Transverse colon (tissue), 4 donors: ENCODE measurements around the gene COX8A.

Experiments
- EP300 ChIP-seq: sonication (generic); formaldehyde crosslinking; IDR thresholded peaks from one replicate; pipeline ENCODE4 v1.6.1; 2017; ENCODE audit warnings: antibody characterized with exemption, low read depth
- POLR2A ChIP-seq: fragments of 450-650 bp; IDR thresholded peaks from one replicate; pipeline ENCODE4 v1.6.1; 2016; ENCODE audit warnings: antibody characterized with exemption, mild to moderate bottlenecking, moderate library complexity
- POLR2AphosphoS5 ChIP-seq, 3 donors: sonication (generic); formaldehyde crosslinking; IDR thresholded peaks; one replicate each; pipeline ENCODE4 v1.6.1; 2016; ENCODE audit warnings: antibody characterized with exemption in 3 of 3
- TF ChIP-seq, protein P1 (sequence below), 5 experiments: fragments of 200-600 bp in 3 of 5; fragments of 450-650 bp in 2 of 5; sonication (generic) in 3 of 5; IDR thresholded peaks; 1 replicate in 2 of 5; 2 replicates in 3 of 5; pipeline ENCODE4 v1.5.1; 2016 to 2017; ENCODE audit warnings: antibody characterized with exemption in 5 of 5, inconsistent platforms in 3 of 5, mild to moderate bottlenecking in 2 of 5, moderate library complexity in 1 of 5

- TF ChIP-seq, protein P1, sequence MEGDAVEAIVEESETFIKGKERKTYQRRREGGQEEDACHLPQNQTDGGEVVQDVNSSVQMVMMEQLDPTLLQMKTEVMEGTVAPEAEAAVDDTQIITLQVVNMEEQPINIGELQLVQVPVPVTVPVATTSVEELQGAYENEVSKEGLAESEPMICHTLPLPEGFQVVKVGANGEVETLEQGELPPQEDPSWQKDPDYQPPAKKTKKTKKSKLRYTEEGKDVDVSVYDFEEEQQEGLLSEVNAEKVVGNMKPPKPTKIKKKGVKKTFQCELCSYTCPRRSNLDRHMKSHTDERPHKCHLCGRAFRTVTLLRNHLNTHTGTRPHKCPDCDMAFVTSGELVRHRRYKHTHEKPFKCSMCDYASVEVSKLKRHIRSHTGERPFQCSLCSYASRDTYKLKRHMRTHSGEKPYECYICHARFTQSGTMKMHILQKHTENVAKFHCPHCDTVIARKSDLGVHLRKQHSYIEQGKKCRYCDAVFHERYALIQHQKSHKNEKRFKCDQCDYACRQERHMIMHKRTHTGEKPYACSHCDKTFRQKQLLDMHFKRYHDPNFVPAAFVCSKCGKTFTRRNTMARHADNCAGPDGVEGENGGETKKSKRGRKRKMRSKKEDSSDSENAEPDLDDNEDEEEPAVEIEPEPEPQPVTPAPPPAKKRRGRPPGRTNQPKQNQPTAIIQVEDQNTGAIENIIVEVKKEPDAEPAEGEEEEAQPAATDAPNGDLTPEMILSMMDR (IDR thresholded peaks at IDR 0.05): no peak
- TF ChIP-seq POLR2AphosphoS5 (IDR thresholded peaks at IDR 0.05) (no peak), POLR2A (no peak), EP300 (no peak)
Observed at GRCh38 chr11:64019106-64020037, 45.0 kb downstream of the COX8A start.
